Rectal smooth muscle tissue (tissue), 1 donor: ENCODE measurements around the gene ASCC2.
"Not testable (repeated sequence)": the region's sequence is repeated elsewhere in the genome, so short reads cannot be mapped to it uniquely, and the experiment has no call there.

Experiments
- H3K27ac ChIP-seq: one replicate; pipeline ENCODE4 v1.7.0; 2013; ENCODE audit warnings: low read depth, low read length, inconsistent platforms
- H3K27me3 ChIP-seq: one replicate; pipeline ENCODE4 v1.7.0; 2013; ENCODE audit warnings: low read length; ENCODE audit not compliant: control insufficient read depth, insufficient read depth
- H3K36me3 ChIP-seq: one replicate; pipeline ENCODE4 v1.7.0; 2013; ENCODE audit warnings: low read length; ENCODE audit not compliant: control insufficient read depth, insufficient read depth
- H3K4me1 ChIP-seq: one replicate; pipeline ENCODE4 v1.7.0; 2013; ENCODE audit warnings: low read length; ENCODE audit not compliant: control insufficient read depth, insufficient read depth
- H3K4me3 ChIP-seq: one replicate; pipeline ENCODE4 v1.7.0; 2013; ENCODE audit warnings: low read length
- H3K9ac ChIP-seq: one replicate; pipeline ENCODE4 v1.7.0; 2013; ENCODE audit warnings: low read length

ASCC2 gene

GRCh38 chr22:29755889-29756288 lies 82.2 kb downstream of the ASCC2 start:
- H3K4me3 ChIP-seq = no peak overlapping the region
- H3K27me3 ChIP-seq = no peaks in the 10 kb centered on the region
- no peak overlapping the region for H3K9ac ChIP-seq
- peaks cover 4% of the 10 kb centered on the region for H3K36me3 ChIP-seq
- no peak overlapping the region for H3K27ac ChIP-seq
- H3K4me1 ChIP-seq = no peaks in the 10 kb centered on the region

GRCh38 chr22:29754658-29755395 lies 83.2 kb downstream of the ASCC2 start:
- H3K9ac ChIP-seq, H3K4me1 ChIP-seq, H3K4me3 ChIP-seq, H3K27ac ChIP-seq, H3K27me3 ChIP-seq, H3K36me3 ChIP-seq: not testable (repeated sequence)

DNA sequence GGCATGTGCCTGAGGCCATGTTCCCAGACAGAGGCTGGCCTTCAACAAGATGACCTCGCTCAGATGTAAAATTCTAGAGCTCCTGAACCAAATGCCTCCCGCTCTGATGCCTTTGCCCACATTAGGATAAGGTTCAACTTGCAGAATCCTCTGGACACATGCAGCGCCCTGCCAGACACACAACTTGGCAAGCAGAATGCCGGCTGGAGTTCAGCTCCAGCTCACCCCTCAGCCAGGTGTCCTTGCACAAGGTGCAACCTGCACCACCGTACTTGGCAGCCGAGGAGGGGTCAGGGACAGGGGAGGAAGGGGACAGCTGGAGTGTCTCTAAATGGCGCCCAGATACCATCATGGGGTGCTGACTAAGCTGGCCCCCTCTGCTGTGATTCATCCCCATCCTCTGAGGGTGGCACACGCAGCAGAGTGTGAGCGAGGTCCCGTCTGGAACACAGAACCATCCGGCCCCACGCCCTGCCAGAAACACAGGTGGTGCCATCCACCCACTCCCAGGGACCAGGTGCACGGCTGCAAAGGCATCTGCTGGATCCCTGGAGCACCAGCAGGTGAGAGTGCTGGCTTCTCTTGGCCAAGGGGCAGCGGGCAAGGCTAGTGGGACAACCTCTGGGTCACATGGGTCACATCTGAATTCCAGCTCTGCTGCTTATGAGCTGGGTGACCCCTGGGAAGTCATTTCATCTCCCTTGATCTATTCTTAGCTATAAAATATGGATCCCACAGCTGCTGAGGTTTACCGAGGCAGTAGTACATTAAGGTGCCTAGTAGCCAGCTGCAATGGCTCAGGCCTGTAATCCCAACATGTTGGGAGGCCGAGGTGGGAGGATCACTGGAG lies 84.0 kb downstream of the ASCC2 start:
- no peak overlapping the region for H3K9ac ChIP-seq
- peaks cover 4% of the 10 kb centered on the region for H3K36me3 ChIP-seq
- no peak overlapping the region for H3K27ac ChIP-seq
- no peaks in the 10 kb centered on the region for H3K4me1 ChIP-seq
- no peaks in the 10 kb centered on the region for H3K27me3 ChIP-seq
- H3K4me3 ChIP-seq = no peak overlapping the region

- H3K27me3 ChIP-seq = no peaks in the 10 kb centered on the region
- H3K4me1 ChIP-seq = no peaks in the 10 kb centered on the region
Observed at GRCh38 chr22:29751669-29752068, 86.4 kb downstream of the ASCC2 start.

DNA sequence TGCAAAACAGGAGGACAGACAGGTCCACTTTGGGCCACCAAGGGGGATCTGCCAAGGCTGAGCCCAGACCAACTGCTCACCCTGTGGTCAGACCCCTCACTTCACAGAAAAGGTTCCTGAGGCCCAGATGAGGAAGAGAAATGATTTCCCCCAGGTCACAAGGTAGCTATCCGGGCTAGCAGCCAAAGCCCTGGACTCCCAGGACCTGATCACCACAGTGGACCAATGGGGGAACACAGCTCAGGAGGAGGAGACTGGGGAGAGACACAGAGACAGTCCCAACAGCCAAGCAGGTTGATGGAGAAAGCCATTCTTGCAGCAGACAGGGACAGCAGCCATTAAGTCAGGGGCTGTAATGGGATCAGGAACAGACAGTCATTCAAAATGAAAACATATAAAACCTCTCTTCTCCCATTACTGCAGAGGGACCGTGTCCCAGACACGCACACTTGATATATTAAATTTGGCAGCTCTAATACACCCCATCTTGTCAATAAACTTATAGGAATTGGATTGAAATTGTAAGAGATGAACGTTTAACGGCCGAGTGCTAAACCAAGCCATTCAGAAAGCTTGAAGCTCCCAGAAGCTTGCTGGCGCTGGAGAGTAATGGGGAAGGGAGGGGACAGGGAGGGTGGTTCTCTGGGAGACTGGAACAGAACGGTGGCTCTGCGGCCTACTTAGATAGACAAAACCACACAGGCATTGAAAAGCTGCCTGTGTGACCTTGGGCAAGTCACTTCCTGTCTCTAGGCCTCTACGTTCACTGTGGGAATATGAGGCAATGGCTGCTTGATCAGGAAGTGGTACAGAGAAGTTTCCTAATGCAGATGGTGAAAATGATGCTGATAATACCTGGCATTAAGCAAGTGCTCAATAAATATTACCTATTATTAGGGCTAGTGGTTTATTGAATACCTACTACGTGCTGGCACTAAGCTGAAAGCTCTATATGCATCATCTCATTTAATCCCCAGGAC lies 87.2 kb downstream of the ASCC2 start:
- H3K36me3 ChIP-seq = peaks cover 16% of the 10 kb centered on the region
- no peaks in the 10 kb centered on the region for H3K4me1 ChIP-seq
- no peak overlapping the region for H3K9ac ChIP-seq
- H3K4me3 ChIP-seq = no peak overlapping the region
- H3K27me3 ChIP-seq = no peaks in the 10 kb centered on the region
- no peak overlapping the region for H3K27ac ChIP-seq

More at GRCh38 chr22:29751669-29752068, 86.4 kb downstream of the ASCC2 start:
- H3K4me3 ChIP-seq = no peak overlapping the region
- peaks cover 16% of the 10 kb centered on the region for H3K36me3 ChIP-seq
- H3K9ac ChIP-seq = no peak overlapping the region
- no peak overlapping the region for H3K27ac ChIP-seq

DNA sequence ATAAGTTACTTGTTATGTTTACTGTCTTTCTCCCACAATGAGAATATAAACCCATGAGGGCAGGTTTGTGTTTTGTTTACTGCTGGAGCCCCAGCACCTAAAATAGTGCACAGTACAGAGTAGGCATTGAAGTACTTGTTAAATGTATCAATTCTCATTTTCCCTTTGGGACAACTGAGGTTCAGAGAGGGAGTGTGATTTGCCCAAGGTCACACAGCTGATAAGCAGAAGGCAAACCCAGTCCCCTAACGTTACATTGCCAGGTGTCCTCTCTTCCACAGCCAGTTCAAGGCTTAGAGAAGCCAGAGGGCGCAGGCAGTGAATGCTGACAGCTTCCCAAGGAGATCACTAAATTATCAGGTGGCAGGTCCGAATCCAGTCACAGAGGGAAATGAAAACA lies 88.0 kb downstream of the ASCC2 start:
- H3K36me3 ChIP-seq = peaks cover 16% of the 10 kb centered on the region
- H3K27ac ChIP-seq = no peak overlapping the region
- H3K27me3 ChIP-seq = no peaks in the 10 kb centered on the region
- H3K4me3 ChIP-seq = no peak overlapping the region
- H3K9ac ChIP-seq = no peak overlapping the region
- no peaks in the 10 kb centered on the region for H3K4me1 ChIP-seq

DNA sequence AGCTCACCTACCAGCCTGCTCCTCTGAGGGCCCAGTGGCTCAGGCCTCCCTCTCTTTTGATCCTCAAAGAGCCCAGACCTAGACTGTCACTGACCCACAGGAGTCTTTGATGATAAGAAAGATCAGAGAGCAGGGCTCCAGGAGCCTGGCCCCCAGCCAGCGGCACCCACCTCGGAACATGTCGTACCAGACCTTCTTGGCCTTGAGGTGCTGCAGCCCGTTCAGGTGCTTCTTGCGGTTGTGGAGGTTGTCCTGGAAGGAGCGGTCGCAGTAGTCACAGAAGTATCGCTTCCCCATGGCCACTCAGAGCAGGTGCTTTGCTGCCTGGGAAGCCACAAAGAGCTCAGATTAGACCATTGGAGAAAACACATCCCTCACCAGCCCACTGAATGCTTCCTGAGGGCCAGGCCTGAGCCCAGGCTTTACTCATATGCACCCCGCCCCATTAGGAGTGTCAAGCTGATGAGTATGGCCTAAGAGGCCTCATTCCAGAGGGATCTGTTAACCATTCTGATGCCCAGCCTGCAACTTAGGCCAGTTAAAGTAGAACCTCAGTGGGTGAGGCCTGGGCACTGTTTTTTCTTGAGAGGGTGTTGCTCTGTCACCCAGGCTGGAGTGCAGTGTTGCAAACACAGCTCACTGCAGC lies 89.7 kb downstream of the ASCC2 start:
- Histone ChIP-seq H3K4me3 (no peak overlapping the region), H3K36me3 (peaks cover 12% of the 10 kb centered on the region), H3K27ac (no peak overlapping the region), H3K9ac (no peak overlapping the region), H3K27me3 (no peaks in the 10 kb centered on the region), H3K4me1 (no peaks in the 10 kb centered on the region)

- no peaks in the 10 kb centered on the region for H3K27me3 ChIP-seq
- H3K9ac ChIP-seq = no peak overlapping the region
- H3K36me3 ChIP-seq = peaks cover 12% of the 10 kb centered on the region
- no peaks in the 10 kb centered on the region for H3K4me1 ChIP-seq
- no peak overlapping the region for H3K4me3 ChIP-seq
- no peak overlapping the region for H3K27ac ChIP-seq
Observed at GRCh38 chr22:29747832-29748231, 90.2 kb downstream of the ASCC2 start.

- Histone ChIP-seq H3K9ac (no peak overlapping the region), H3K27ac (no peak overlapping the region), H3K4me1 (no peaks in the 10 kb centered on the region), H3K36me3 (peaks cover 21% of the 10 kb centered on the region), H3K4me3 (no peak overlapping the region), H3K27me3 (no peaks in the 10 kb centered on the region)
Observed at GRCh38 chr22:29744902-29745301, 93.2 kb downstream of the ASCC2 start.

GRCh38 chr22:29742326-29742725 lies 95.7 kb downstream of the ASCC2 start:
- H3K9ac ChIP-seq = no peak overlapping the region
- H3K4me1 ChIP-seq = no peaks in the 10 kb centered on the region
- no peaks in the 10 kb centered on the region for H3K27me3 ChIP-seq
- H3K27ac ChIP-seq = no peak overlapping the region
- no peak overlapping the region for H3K4me3 ChIP-seq
- H3K36me3 ChIP-seq = peaks cover 17% of the 10 kb centered on the region

GRCh38 chr22:29741926-29742325 lies 96.1 kb downstream of the ASCC2 start:
- H3K27ac ChIP-seq = no peak overlapping the region
- H3K36me3 ChIP-seq = peaks cover 13% of the 10 kb centered on the region
- no peaks in the 10 kb centered on the region for H3K4me1 ChIP-seq
- H3K4me3 ChIP-seq = no peak overlapping the region
- no peak overlapping the region for H3K9ac ChIP-seq
- no peaks in the 10 kb centered on the region for H3K27me3 ChIP-seq
